CD4-positive, alpha-beta memory T cell (primary cell): ENCODE data around the gene AGMO. TPM values are rescaled to one million over a fixed set of nuclear protein-coding genes. Genes with fewer than 3 reads are reported as not detected.

ENCODE experiments used
- CTCF ChIA-PET: fragments of 350-600 bp; sonication (Branson Sonifier 250); formaldehyde crosslinking; loops from one replicate; lab custom pipeline; 2021; ENCODE audit warnings: inconsistent platforms; ENCODE audit not compliant: partially characterized antibody; lab: Charles Lee
- POLR2A ChIA-PET: fragments of 350-600 bp; sonication (Branson Sonifier 250); formaldehyde crosslinking; loops from one replicate; lab custom pipeline; 2021; ENCODE audit not compliant: partially characterized antibody; lab: Charles Lee
- DNase-seq, 5 donors: peaks; one replicate each; pipeline versions ENCODE4 v3.0.0 to v3.0.0-alpha.2; 2020 to 2022; ENCODE audit warnings: mixed read lengths in 1 of 5
- H3K27ac ChIP-seq: one replicate; pipeline ENCODE4 v1.7.0; 2013; ENCODE audit warnings: low read depth, low read length
- H3K27me3 ChIP-seq: 2 replicates; pipeline ENCODE4 v1.7.0; 2013; ENCODE audit warnings: mild to moderate bottlenecking, low read length, moderate library complexity; ENCODE audit not compliant: insufficient read depth
- H3K36me3 ChIP-seq: 2 replicates; pipeline ENCODE4 v1.7.0; 2013; ENCODE audit warnings: mild to moderate bottlenecking, low read length, moderate library complexity; ENCODE audit not compliant: insufficient read depth
- H3K4me1 ChIP-seq: 2 replicates; pipeline ENCODE4 v1.7.0; 2013; ENCODE audit warnings: mild to moderate bottlenecking, low read length, moderate library complexity; ENCODE audit not compliant: insufficient read depth
- H3K4me3 ChIP-seq, 2 donors: one replicate each; pipeline ENCODE4 v1.7.0; 2013; ENCODE audit warnings: low read length in 2 of 2, mild to moderate bottlenecking in 1 of 2
- H3K9me3 ChIP-seq, 2 donors: one replicate each; pipeline ENCODE4 v1.7.0; 2013; ENCODE audit warnings: low read length in 2 of 2, control low read depth in 1 of 2; ENCODE audit not compliant: control insufficient read depth in 1 of 2
- H3K27ac Mint-ChIP-seq, 7 donors: one replicate each; pipeline ENCODE4 v1.8.0; 2020 to 2021; ENCODE audit warnings: mixed read lengths in 7 of 7, mild to moderate bottlenecking in 6 of 7, inconsistent platforms in 3 of 7, moderate library complexity in 3 of 7
- H3K27me3 Mint-ChIP-seq, 2 donors: one replicate each; pipeline ENCODE4 v1.8.0; 2020 to 2021; ENCODE audit warnings: mixed read lengths in 2 of 2
- H3K36me3 Mint-ChIP-seq, 2 donors: one replicate each; pipeline ENCODE4 v1.8.0; 2020 to 2021; ENCODE audit warnings: mixed read lengths in 2 of 2, inconsistent platforms in 1 of 2, mild to moderate bottlenecking in 1 of 2
- H3K4me1 Mint-ChIP-seq, 4 donors: one replicate each; pipeline ENCODE4 v1.8.0; 2020 to 2021; ENCODE audit warnings: mixed read lengths in 4 of 4, mild to moderate bottlenecking in 1 of 4
- H3K4me3 Mint-ChIP-seq, 8 donors: one replicate each; pipeline ENCODE4 v1.8.0; 2020 to 2021; ENCODE audit warnings: mixed read lengths in 8 of 8, mild to moderate bottlenecking in 7 of 8, moderate library complexity in 6 of 8, inconsistent platforms in 3 of 8
- H3K9me3 Mint-ChIP-seq, 8 donors: one replicate each; pipeline ENCODE4 v1.8.0; 2020 to 2021; ENCODE audit warnings: mixed read lengths in 8 of 8, mild to moderate bottlenecking in 5 of 8, inconsistent platforms in 3 of 8, moderate library complexity in 1 of 8
- intact Hi-C: fragments of 100-400 bp; cut with micrococcal nuclease; formaldehyde crosslinking; loops from one replicate; pipeline ENCODE4 v1.15.1; 2023
- polyA plus RNA-seq, 2 donors: library from polyadenylated mRNA; unstranded; fragments of 300-500 nt; fragmentation: Illumina TruSeq; gene quantifications; one replicate each; pipeline ENCODE4 v1.2.3, GENCODE V29; 2021
- total RNA-seq, 2 experiments: library from RNA; stranded (reverse); gene quantifications; one replicate each; pipeline ENCODE4 v1.2.3, GENCODE V29; 2021

Gene AGMO
- total and polyA plus RNA-seq, 4 experiments from 2014 or later = not detected

DNA sequence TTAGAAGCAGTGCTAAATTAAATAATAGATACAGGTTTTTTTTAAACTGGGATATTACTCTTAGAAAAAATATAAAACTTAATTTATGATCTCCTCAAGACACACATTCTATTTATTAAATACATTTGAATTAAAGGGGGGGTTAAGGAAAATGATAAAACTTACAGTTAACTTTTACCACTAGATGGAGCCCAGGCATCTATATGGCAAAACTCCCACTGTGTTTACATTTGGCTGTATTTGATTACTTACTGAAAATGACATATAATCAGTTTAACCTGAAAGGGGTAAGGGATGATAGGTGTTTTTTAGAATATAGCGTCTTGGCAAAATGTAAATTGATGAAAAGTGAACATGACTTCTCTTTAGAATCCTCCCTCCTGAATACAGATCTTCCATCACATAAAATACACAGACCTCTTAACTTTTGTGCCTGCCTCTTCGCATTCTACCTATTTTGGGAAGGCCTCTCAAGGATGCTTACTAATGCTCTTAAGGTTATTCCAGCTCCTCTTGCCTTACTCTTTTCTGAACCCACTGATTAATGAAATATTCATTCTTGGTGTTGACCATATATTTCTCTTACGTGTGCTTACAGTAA is 235.7 kb downstream of the AGMO start:
- no peaks in the 10 kb centered on the region for H3K9me3 ChIP-seq
- Mint-ChIP-seq H3K27me3 (no peaks in the 10 kb centered on the region), H3K36me3 (no peaks in the 10 kb centered on the region), H3K4me3 (no peak overlapping the region), H3K4me1 (no peaks in the 10 kb centered on the region), H3K9me3 (peaks cover 0 to 4% (median 0%) of the 10 kb centered on the region in 8 donors), H3K27ac (no peak overlapping the region)
- CTCF ChIA-PET = no interaction called here
- intact Hi-C loops = loop anchor here (5.0 kb wide), 1 partner anchor 1241 kb away; no protein-coding TSS in a partner anchor
- H3K27ac ChIP-seq = no peak overlapping the region
- DNase-seq = no peak
- H3K4me1 ChIP-seq = no peaks in the 10 kb centered on the region
- H3K27me3 ChIP-seq = no peaks in the 10 kb centered on the region
- no peak overlapping the region for H3K4me3 ChIP-seq
- POLR2A ChIA-PET = no interaction called here
- no peaks in the 10 kb centered on the region for H3K36me3 ChIP-seq

DNA sequence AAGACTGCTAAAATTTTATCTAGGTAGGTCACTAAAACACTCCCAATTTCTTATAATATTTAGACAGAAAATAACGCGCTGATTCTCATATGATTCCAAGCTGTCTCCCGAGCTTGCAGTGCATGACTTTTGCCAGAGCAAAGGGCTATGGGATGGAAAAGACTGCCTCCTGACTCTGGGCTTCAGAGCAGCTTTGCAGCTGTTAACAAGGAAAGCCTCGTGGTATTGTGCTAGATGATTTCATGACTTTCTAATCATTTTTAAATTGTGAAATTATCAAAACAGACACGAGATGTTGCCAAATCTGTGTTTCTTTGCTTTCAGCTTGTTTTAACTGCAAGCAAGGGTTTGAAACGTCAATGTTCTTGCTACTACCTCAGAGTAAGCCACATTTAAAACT is 238.3 kb downstream of the AGMO start:
- Histone ChIP-seq H3K27ac (no peak overlapping the region), H3K27me3 (no peaks in the 10 kb centered on the region), H3K4me3 (no peak overlapping the region), H3K4me1 (no peaks in the 10 kb centered on the region), H3K36me3 (no peaks in the 10 kb centered on the region), H3K9me3 (no peaks in the 10 kb centered on the region)
- Mint-ChIP-seq H3K4me1 (no peaks in the 10 kb centered on the region), H3K27me3 (no peaks in the 10 kb centered on the region), H3K9me3 (peaks cover 0 to 4% (median 0%) of the 10 kb centered on the region in 8 donors), H3K27ac (no peak overlapping the region), H3K4me3 (no peak overlapping the region), H3K36me3 (no peaks in the 10 kb centered on the region)
- DNase-seq = no peak
- CTCF ChIA-PET = no interaction called here
- POLR2A ChIA-PET = no interaction called here
- intact Hi-C loops = no loop called here

GRCh38 chr7:15317215-15317614 is 244.6 kb downstream of the AGMO start:
- ChIA-PET POLR2A (no interaction called here), CTCF (no interaction called here)
- H3K9me3 ChIP-seq = no peaks in the 10 kb centered on the region
- Mint-ChIP-seq H3K9me3 (peaks cover 0 to 1% (median 0%) of the 10 kb centered on the region in 8 donors), H3K27me3 (no peaks in the 10 kb centered on the region), H3K4me3 (no peak overlapping the region), H3K27ac (no peak overlapping the region), H3K4me1 (no peaks in the 10 kb centered on the region), H3K36me3 (no peaks in the 10 kb centered on the region)
- no peak for DNase-seq
- no peaks in the 10 kb centered on the region for H3K4me1 ChIP-seq
- no peaks in the 10 kb centered on the region for H3K27me3 ChIP-seq
- intact Hi-C loops = no loop called here
- H3K36me3 ChIP-seq = no peaks in the 10 kb centered on the region
- no peak overlapping the region for H3K27ac ChIP-seq
- H3K4me3 ChIP-seq = no peak overlapping the region

GRCh38 chr7:15315678-15316077 is 246.1 kb downstream of the AGMO start:
- H3K27me3 ChIP-seq = no peaks in the 10 kb centered on the region
- Mint-ChIP-seq H3K27ac (no peak overlapping the region), H3K4me1 (no peaks in the 10 kb centered on the region), H3K4me3 (no peak overlapping the region), H3K36me3 (no peaks in the 10 kb centered on the region), H3K9me3 (peaks cover 0 to 5% (median under 1%) of the 10 kb centered on the region in 8 donors), H3K27me3 (no peaks in the 10 kb centered on the region)
- DNase-seq = no peak
- H3K36me3 ChIP-seq = no peaks in the 10 kb centered on the region
- H3K9me3 ChIP-seq = no peaks in the 10 kb centered on the region
- H3K4me1 ChIP-seq = no peaks in the 10 kb centered on the region
- ChIA-PET POLR2A (no interaction called here), CTCF (no interaction called here)
- intact Hi-C loops = no loop called here
- H3K27ac ChIP-seq = no peak overlapping the region
- H3K4me3 ChIP-seq = no peak overlapping the region

- Histone ChIP-seq H3K9me3 (no peaks in the 10 kb centered on the region), H3K27me3 (no peaks in the 10 kb centered on the region), H3K27ac (no peak overlapping the region), H3K36me3 (no peaks in the 10 kb centered on the region), H3K4me1 (no peaks in the 10 kb centered on the region), H3K4me3 (no peak overlapping the region)
- intact Hi-C loops = no loop called here
- H3K27me3 Mint-ChIP-seq = no peaks in the 10 kb centered on the region
- H3K27ac Mint-ChIP-seq = no peak overlapping the region
- H3K4me3 Mint-ChIP-seq = no peak overlapping the region
- POLR2A ChIA-PET = no interaction called here
- peaks cover 0 to 5% (median under 1%) of the 10 kb centered on the region in 8 donors for H3K9me3 Mint-ChIP-seq
- no peak for DNase-seq
- no peaks in the 10 kb centered on the region for H3K4me1 Mint-ChIP-seq
- no peaks in the 10 kb centered on the region for H3K36me3 Mint-ChIP-seq
- CTCF ChIA-PET = no interaction called here
Observed at GRCh38 chr7:15314922-15315321, 246.9 kb downstream of the AGMO start.

GRCh38 chr7:15313361-15313760 is 248.5 kb downstream of the AGMO start:
- no peak for DNase-seq
- Mint-ChIP-seq H3K4me1 (no peaks in the 10 kb centered on the region), H3K36me3 (no peaks in the 10 kb centered on the region), H3K27me3 (no peaks in the 10 kb centered on the region), H3K9me3 (peaks cover 0 to 5% (median 0%) of the 10 kb centered on the region in 8 donors), H3K4me3 (no peak overlapping the region), H3K27ac (no peak overlapping the region)
- ChIA-PET CTCF (no interaction called here), POLR2A (no interaction called here)
- Histone ChIP-seq H3K36me3 (no peaks in the 10 kb centered on the region), H3K27ac (no peak overlapping the region), H3K9me3 (no peaks in the 10 kb centered on the region), H3K4me3 (no peak overlapping the region), H3K4me1 (no peaks in the 10 kb centered on the region), H3K27me3 (no peaks in the 10 kb centered on the region)
- intact Hi-C loops = no loop called here

- H3K36me3 ChIP-seq = no peaks in the 10 kb centered on the region
- intact Hi-C loops = no loop called here
- CTCF ChIA-PET = no interaction called here
- no peaks in the 10 kb centered on the region for H3K4me1 ChIP-seq
- Mint-ChIP-seq H3K4me3 (no peak overlapping the region), H3K27ac (no peak overlapping the region), H3K4me1 (no peaks in the 10 kb centered on the region), H3K36me3 (no peaks in the 10 kb centered on the region), H3K9me3 (peaks cover 0 to 5% (median 2%) of the 10 kb centered on the region in 8 donors), H3K27me3 (no peaks in the 10 kb centered on the region)
- DNase-seq = no peak
- POLR2A ChIA-PET = no interaction called here
- H3K9me3 ChIP-seq = no peaks in the 10 kb centered on the region
- H3K4me3 ChIP-seq = no peak overlapping the region
- no peaks in the 10 kb centered on the region for H3K27me3 ChIP-seq
- H3K27ac ChIP-seq = no peak overlapping the region
Observed at GRCh38 chr7:15309872-15310271, 251.9 kb downstream of the AGMO start.
